Breast epithelium (tissue), 4 donors: ENCODE measurements around the gene GJA1. TPM values are rescaled to one million over a fixed set of nuclear protein-coding genes. Genes with fewer than 3 reads are reported as not detected.
"Not testable (repeated sequence)": the region's sequence is repeated elsewhere in the genome, so short reads cannot be mapped to it uniquely, and the experiment has no call there.

ENCODE experiments used
- DNase-seq, 2 donors: peaks; one replicate each; pipeline ENCODE4 v3.0.0-alpha.2; 2019; ENCODE audit warnings: low spot score in 2 of 2
- H3K27ac ChIP-seq, 2 donors: fragments of 200-600 bp; sonication (generic) in 1 of 2; one replicate each; pipeline ENCODE4 v1.5.1; 2016 to 2019; ENCODE audit warnings: mild to moderate bottlenecking in 1 of 2
- H3K27me3 ChIP-seq, 2 donors: fragments of 200-600 bp; sonication (generic) in 1 of 2; one replicate each; pipeline versions ENCODE4 v1.5.1 to v1.6.0; 2017 to 2019; ENCODE audit warnings: control low read depth in 1 of 2, mild to moderate bottlenecking in 1 of 2
- H3K36me3 ChIP-seq: fragments of 200-600 bp; one replicate; pipeline ENCODE4 v1.5.1; 2019
- H3K4me1 ChIP-seq, 2 donors: fragments of 200-600 bp; sonication (generic); one replicate each; pipeline ENCODE4 v1.5.1; 2016 to 2019; ENCODE audit warnings: control low read depth in 1 of 2
- H3K4me3 ChIP-seq, 3 donors: fragments of 200-600 bp; sonication (generic); 1 replicate in 2 of 3; 2 replicates in 1 of 3; pipeline ENCODE4 v1.5.1; 2016 to 2019; ENCODE audit warnings: mild to moderate bottlenecking in 3 of 3, moderate library complexity in 2 of 3
- H3K9me3 ChIP-seq, 2 donors: fragments of 200-600 bp; sonication (generic) in 1 of 2; one replicate each; pipeline ENCODE4 v1.5.1; 2016 to 2019; ENCODE audit warnings: control low read depth in 1 of 2
- CTCF ChIP-seq, 3 donors: fragments of 450-650 bp; IDR thresholded peaks; one replicate each; pipeline ENCODE4 v1.5.1; 2016 to 2017; ENCODE audit warnings: antibody characterized with exemption in 3 of 3, mild to moderate bottlenecking in 3 of 3, moderate library complexity in 3 of 3
- POLR2A ChIP-seq: fragments of 450-650 bp; IDR thresholded peaks from one replicate; pipeline ENCODE4 v1.6.1; 2016; ENCODE audit warnings: antibody characterized with exemption, mild to moderate bottlenecking, moderate library complexity
- POLR2AphosphoS5 ChIP-seq, 3 donors: sonication (generic); formaldehyde crosslinking; IDR thresholded peaks; one replicate each; pipeline ENCODE4 v1.6.1; 2017; ENCODE audit warnings: antibody characterized with exemption in 3 of 3
- intact Hi-C: fragments of 100-400 bp; cut with DNase I; formaldehyde crosslinking; loops from one replicate; pipeline ENCODE4 v1.15.1; 2023; ENCODE audit warnings: low total_unique reads
- total RNA-seq, 3 donors: library from RNA; depleted of rRNA; stranded (reverse); fragments of >200 nt; gene quantifications; one replicate each; pipeline ENCODE4 v1.1.0, GENCODE V29; 2016

The GJA1 gene
- 10 to 100 TPM; 37.3 to 91.0 (median 90.1) TPM for total RNA-seq

GRCh38 chr6:121435444-121436069 lies at the start of gene GJA1:
Gene GJA1, plus strand, starts transcription at chr6:121435646. Its CDS starts 11,202 bp downstream, at chr6:121446848.
- intact Hi-C loops: loop anchor here (10.0 kb wide), 1 partner anchor 599 kb away; no protein-coding TSS in a partner anchor
- H3K27me3 ChIP-seq: no peaks in the 10 kb centered on the region
- TF ChIP-seq POLR2A: peak; percentile 14
- no peak for TF ChIP-seq CTCF (IDR thresholded peaks at IDR 0.05)
- TF ChIP-seq POLR2AphosphoS5 (IDR thresholded peaks at IDR 0.05): peak in 1 of 3 donors; percentile 29
- no peaks in the 10 kb centered on the region for H3K36me3 ChIP-seq
- H3K27ac ChIP-seq: peak within 1 kb of the TSS; percentile 91 to 98
- peak in 1 of 2 donors; percentile 60 for DNase-seq
- H3K4me3 ChIP-seq: peak within 1 kb of the TSS; percentile 63 to 82 (median 67)
- H3K4me1 ChIP-seq: no peaks in the 10 kb centered on the region
- H3K9me3 ChIP-seq: no peaks in the 10 kb centered on the region

- intact Hi-C loops, H3K36me3 ChIP-seq, H3K4me3 ChIP-seq, DNase-seq, H3K27me3 ChIP-seq, H3K27ac ChIP-seq, H3K9me3 ChIP-seq, H3K4me1 ChIP-seq: not testable (repeated sequence)
Measured at GRCh38 chr6:121386551-121386950, 48.9 kb upstream of the GJA1 start.

- no peak overlapping the region for H3K4me3 ChIP-seq
- no peaks in the 10 kb centered on the region for H3K4me1 ChIP-seq
- no peaks in the 10 kb centered on the region for H3K36me3 ChIP-seq
- intact Hi-C loops: no loop called here
- no peak for TF ChIP-seq POLR2AphosphoS5 (IDR thresholded peaks at IDR 0.05)
- no peak for TF ChIP-seq POLR2A
- no peak for TF ChIP-seq CTCF (IDR thresholded peaks at IDR 0.05)
- no peak for DNase-seq
- H3K27me3 ChIP-seq: no peaks in the 10 kb centered on the region
- H3K9me3 ChIP-seq: no peaks in the 10 kb centered on the region
- H3K27ac ChIP-seq: no peak overlapping the region
Measured at GRCh38 chr6:121389419-121389818, 46.0 kb upstream of the GJA1 start.

GRCh38 chr6:121393731-121394505 lies 41.5 kb upstream of the GJA1 start:
- H3K27ac ChIP-seq: no peak overlapping the region
- no peaks in the 10 kb centered on the region for H3K36me3 ChIP-seq
- TF ChIP-seq POLR2AphosphoS5 (IDR thresholded peaks at IDR 0.05) (no peak), POLR2A (no peak), CTCF (IDR thresholded peaks at IDR 0.05) (no peak)
- DNase-seq: no peak
- no peak overlapping the region for H3K4me3 ChIP-seq
- H3K4me1 ChIP-seq: no peaks in the 10 kb centered on the region
- no peaks in the 10 kb centered on the region for H3K27me3 ChIP-seq
- intact Hi-C loops: no loop called here
- no peaks in the 10 kb centered on the region for H3K9me3 ChIP-seq

- DNase-seq: no peak
- TF ChIP-seq CTCF (IDR thresholded peaks at IDR 0.05) (no peak), POLR2AphosphoS5 (IDR thresholded peaks at IDR 0.05) (no peak), POLR2A (no peak)
- Histone ChIP-seq H3K27ac (no peak overlapping the region), H3K4me1 (no peaks in the 10 kb centered on the region), H3K9me3 (no peaks in the 10 kb centered on the region), H3K4me3 (no peak overlapping the region), H3K27me3 (no peaks in the 10 kb centered on the region), H3K36me3 (no peaks in the 10 kb centered on the region)
- intact Hi-C loops: no loop called here
Measured at GRCh38 chr6:121395736-121396135, 39.7 kb upstream of the GJA1 start.

GRCh38 chr6:121397188-121397587 lies 38.3 kb upstream of the GJA1 start:
- H3K36me3 ChIP-seq, H3K27ac ChIP-seq, H3K27me3 ChIP-seq, H3K4me3 ChIP-seq, H3K9me3 ChIP-seq, DNase-seq, H3K4me1 ChIP-seq, intact Hi-C loops: not testable (repeated sequence)
